ENCODE data around the gene POLR3G.

The POLR3G gene

DNA sequence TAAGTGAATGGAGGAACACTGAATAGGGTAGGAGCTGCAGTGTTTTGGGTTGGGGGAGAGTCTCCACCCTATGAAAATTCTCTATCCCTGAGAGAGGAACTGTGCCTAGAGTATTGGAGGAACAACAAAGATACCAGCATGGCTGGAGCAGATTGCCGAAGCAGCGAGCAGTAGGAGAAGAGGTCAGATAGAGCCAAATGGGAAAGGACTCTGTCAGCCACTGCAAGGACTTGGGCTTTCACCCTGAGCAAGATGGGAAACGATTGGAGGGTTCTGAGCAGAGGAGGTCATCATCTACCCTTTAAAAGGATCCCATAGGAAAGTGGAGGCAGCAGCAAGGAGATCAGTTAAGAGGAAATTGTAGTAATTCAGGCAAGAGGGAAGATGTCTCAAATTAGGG is 59.1 kb downstream of the POLR3G start:
- no peak overlapping the region for H3K4me3 ChIP-seq (replicated peaks; ENCODE audit: low read depth, low read length)
- DNase-seq (ENCODE audit: extremely low read depth, low read depth), result no peak
- TF ChIP-seq, protein P1, sequence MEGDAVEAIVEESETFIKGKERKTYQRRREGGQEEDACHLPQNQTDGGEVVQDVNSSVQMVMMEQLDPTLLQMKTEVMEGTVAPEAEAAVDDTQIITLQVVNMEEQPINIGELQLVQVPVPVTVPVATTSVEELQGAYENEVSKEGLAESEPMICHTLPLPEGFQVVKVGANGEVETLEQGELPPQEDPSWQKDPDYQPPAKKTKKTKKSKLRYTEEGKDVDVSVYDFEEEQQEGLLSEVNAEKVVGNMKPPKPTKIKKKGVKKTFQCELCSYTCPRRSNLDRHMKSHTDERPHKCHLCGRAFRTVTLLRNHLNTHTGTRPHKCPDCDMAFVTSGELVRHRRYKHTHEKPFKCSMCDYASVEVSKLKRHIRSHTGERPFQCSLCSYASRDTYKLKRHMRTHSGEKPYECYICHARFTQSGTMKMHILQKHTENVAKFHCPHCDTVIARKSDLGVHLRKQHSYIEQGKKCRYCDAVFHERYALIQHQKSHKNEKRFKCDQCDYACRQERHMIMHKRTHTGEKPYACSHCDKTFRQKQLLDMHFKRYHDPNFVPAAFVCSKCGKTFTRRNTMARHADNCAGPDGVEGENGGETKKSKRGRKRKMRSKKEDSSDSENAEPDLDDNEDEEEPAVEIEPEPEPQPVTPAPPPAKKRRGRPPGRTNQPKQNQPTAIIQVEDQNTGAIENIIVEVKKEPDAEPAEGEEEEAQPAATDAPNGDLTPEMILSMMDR (IDR thresholded peaks at IDR 0.05; ENCODE audit: low read depth, low read length, missing control alignments), result no peak

DNA sequence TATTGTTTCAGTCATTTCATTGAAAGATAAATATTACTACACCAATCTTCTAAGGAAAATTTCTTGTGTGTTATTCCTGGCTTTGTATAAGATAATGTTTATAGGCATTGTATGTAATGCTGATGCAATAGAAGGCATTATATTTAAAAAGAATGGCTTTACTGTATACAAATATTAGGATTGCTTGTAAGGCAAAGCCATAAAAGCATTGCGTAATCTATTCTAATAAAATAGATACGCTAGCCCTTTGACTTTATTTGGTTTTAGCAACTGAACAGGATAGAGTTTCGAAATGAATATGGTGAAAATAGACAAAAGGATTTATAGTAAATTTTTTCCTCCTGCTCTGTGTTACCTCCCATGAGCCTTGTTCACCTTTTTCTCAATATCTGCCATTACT is 60.3 kb downstream of the POLR3G start:
- no peak overlapping the region for H3K4me3 ChIP-seq (replicated peaks; ENCODE audit: low read depth, low read length)
- TF ChIP-seq, protein P1 (IDR thresholded peaks at IDR 0.05; ENCODE audit: low read depth, low read length, missing control alignments), result no peak
- no peak for DNase-seq (ENCODE audit: extremely low read depth, low read depth)

DNA sequence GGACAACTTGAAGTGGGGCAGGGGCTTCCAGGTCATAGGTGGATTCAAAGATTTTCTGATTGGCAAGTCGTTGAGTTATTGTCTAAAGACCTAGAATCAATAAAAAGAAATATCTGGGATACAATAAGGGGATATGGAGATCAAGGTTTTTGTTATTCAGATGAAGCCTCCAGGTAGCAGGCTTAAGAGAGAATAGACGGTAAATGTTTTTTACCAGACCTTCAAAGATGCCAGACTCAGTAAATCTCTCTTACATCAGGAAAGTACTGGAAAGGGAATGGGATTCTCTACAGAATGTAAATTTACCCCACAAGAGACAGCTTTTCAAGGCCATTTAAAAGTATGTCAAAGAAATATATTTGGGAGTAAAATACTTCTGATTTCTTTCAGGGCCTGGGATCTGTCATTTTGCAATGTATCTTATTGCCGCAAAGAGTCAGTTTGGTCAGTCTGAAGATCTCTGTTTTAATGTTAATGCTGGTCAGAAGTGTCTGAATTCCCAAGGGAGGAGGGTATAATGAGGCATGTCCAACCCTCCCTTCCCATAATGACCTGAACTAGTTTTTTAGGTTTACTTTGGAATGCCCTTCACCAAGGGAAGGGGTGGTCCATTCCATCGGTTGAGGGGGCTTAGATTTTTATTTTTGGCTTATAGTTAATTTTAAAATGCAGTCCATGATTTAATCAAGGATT is 68.3 kb downstream of the POLR3G start:
- TF ChIP-seq, protein P1 (IDR thresholded peaks at IDR 0.05; ENCODE audit: low read depth, low read length, missing control alignments), result no peak
- H3K4me3 ChIP-seq (replicated peaks; ENCODE audit: low read depth, low read length), result no peak overlapping the region
- DNase-seq (ENCODE audit: extremely low read depth, low read depth), result no peak

DNA sequence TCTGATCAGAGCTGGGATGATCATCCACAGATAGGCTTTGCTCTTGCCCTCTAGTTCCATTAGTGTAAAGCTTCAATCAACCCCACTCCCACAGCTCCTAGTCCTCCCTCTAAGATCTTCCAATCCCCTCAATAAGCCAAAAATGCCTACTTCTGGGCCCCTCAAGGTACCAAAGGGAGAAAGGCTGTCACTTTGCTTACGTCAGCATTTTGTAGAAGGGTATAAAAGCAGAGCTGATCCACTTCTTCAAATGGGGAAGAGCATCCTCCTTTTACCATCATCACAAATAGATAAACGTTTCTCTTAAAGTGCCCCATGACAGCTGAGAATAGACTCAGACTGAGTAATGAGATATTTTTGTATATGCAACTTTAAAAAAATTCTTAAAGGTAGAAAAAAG is 70.8 kb downstream of the POLR3G start:
- H3K4me3 ChIP-seq (replicated peaks; ENCODE audit: low read depth, low read length), result no peak overlapping the region
- TF ChIP-seq, protein P1 (IDR thresholded peaks at IDR 0.05; ENCODE audit: low read depth, low read length, missing control alignments), result no peak
- DNase-seq (ENCODE audit: extremely low read depth, low read depth), result no peak

DNA sequence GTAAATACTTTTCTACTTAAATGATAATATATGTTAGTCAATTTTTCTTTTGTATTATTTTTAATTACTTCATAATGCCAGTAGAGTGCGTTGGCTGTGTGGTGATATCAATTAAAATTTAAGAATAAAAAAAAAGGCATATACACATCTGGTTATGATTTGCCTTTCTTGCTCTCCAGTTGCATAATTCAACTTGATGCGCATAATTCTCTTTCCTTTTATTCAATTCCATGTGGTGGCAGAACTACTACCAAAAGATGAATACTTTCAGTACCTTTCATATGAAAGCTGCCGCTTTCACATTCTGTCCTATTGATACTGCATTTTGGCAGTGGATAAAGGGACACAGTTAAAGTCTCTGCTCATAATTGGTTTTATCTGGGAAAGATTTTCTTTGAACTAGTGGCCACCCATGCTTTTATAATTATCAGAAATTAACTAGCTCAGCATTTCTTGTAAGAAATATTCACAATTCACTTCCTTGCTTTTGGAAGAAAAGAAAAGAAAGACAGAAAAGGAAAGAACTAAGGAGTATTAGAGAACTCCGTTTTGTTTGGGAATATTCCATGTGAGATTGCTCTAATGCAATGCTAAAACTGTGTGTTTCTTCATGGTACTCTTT is 71.7 kb downstream of the POLR3G start:
- TF ChIP-seq, protein P1 (IDR thresholded peaks at IDR 0.05; ENCODE audit: low read depth, low read length, missing control alignments), result no peak
- no peak for DNase-seq (ENCODE audit: extremely low read depth, low read depth)
- H3K4me3 ChIP-seq (replicated peaks; ENCODE audit: low read depth, low read length), result no peak overlapping the region

DNA sequence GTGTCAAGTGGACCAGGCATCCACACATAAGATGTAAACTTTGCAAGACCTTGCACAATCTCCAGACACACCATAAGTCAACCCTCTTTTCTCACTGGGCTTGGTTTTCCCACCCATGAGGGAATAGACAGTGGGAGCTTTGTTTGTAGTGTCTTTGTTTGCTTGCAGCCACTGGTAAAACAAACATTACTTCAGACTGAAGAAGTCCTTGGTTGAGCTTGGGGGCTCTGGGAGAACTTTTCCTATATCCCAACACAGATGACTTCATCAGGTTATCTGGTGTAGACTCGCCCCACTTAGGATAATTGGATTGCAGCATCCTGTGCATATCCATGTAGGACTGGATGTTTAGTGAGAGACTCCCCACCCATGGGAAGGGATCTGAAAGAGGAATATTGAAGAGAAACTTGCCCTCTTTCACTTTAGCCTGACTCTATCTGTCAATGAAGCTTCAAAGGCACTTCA is 72.4 kb downstream of the POLR3G start:
- no peak overlapping the region for H3K4me3 ChIP-seq (replicated peaks; ENCODE audit: low read depth, low read length)
- no peak for DNase-seq (ENCODE audit: extremely low read depth, low read depth)
- TF ChIP-seq, protein P1 (IDR thresholded peaks at IDR 0.05; ENCODE audit: low read depth, low read length, missing control alignments), result no peak

Data from HFF-Myc (cell line).